Embryonic facial prominence (tissue), 1 donor: ENCODE data around the gene CCDC57.

Experiments used
- DNase-seq: peaks from one replicate; pipeline ENCODE4 v3.0.0-alpha.2; 2016; ENCODE audit errors: extremely low spot score

Gene CCDC57

GRCh38 chr17:82107341-82107860, 105.2 kb downstream of the CCDC57 start:
- no peak for DNase-seq

GRCh38 chr17:82106688-82107305, 105.8 kb downstream of the CCDC57 start:
- no peak for DNase-seq

- no peak for DNase-seq
These were observed 106.6 kb downstream of the CCDC57 start for GRCh38 chr17:82105882-82106687.

DNA sequence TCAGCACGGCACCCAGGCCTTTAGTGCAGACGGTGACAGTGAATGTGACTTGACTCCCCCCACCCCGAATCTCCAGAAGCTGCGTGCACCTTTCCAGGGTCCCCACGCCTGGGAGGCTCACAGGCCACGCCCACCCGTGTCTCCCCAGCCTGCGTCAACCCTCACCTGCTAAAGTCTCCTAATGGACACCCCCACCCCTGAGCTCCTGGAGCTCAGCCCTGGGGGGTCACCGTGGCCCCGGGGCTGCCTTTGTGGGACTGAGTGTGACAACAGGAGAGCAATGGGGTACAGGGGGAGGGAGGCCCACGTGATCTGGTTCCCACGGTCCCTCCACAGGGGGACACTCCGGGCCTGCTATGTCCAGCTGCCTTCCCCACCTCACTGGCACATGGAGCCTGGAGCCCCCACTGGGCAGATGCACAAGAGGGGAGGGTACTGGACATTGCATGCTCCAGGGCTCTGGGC, 107.2 kb downstream of the CCDC57 start:
- no peak for DNase-seq

GRCh38 chr17:82104797-82105416, 107.7 kb downstream of the CCDC57 start:
- no peak for DNase-seq

DNA sequence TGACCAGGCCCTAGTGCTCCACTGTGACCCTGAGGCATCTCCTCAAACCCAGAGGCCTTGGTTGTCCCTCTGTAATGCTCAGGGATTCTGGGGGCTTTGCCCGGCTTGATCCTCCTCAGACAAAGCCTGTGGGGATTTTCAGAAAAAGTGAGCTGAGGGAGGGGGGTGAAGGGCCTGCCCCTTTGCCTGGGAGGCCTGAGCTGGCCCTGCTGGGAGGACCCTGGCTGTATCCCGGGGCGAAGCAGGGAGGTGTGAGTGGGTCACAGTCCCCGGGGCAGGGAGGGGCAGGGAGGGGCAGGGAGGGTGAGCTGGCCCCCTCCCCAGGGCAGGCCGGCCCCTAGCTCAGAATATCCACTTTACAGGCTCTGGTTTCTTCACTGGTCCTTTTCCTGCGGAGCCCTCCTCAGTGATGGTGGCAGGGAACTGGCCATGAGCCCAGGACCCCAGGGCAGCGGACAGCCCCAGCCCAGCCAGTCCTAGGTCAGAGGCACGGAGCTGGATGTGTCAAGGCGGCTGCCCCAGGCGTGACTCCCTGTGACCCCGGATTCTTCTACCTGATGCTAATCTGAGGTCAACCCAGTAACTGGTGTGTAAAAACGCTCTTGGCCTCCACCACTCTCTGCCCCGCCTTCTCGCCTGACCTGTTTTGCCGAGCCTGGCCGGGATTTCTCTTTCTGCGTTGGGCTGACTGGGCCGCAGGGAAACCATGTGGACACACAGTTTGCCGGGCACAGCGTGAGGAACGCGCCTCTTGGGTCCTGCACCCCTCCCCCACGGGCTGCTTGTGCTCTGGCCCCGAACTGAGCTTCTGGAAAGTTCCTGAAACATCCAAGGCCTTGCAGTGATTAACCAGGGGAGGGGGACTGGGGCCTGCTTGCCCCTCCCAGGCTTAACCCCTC, 108.8 kb downstream of the CCDC57 start:
- DNase-seq: no peak

- DNase-seq: no peak
These were observed 110.6 kb downstream of the CCDC57 start for GRCh38 chr17:82101767-82102679.

- no peak for DNase-seq
These were observed 111.3 kb downstream of the CCDC57 start for GRCh38 chr17:82101301-82101715.

DNA sequence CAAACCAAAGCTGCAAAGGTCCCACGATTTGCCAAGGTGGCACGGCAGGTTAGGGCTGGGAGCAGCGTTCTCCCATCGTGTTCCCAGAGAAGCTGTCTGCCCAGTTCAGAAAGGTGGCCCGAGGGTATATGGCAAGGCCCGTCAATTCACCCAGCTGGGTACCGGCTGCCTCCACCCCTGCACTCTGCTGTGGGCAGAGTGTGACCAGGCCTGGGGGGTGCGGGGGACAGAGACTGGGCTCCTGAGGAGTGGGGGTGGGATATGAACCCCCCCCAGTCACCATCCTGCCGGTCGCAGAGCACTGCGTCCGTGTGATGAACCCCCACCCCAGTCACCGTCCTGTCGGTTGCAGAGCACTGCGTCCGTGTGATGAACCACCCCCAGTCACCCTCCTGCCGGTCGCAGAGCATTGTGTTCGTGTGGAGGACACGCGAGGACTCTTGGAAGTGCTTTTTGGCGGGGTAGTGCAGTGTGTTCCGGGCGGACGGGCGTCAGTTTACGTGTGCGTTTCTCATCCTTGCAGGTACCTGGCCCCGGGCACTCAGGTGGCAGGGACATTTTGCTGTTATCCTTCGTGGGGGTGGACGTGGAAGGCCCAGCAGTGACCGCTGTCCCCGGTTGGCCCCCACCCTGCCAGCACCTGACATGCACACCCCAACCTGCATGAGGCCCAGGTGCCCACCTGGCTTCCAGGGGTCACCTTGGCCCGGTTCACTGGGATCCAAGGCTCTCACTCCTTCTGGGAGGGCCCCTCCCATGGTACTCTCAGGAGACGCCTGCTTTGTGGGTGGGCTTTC, 111.9 kb downstream of the CCDC57 start:
- no peak for DNase-seq

DNA sequence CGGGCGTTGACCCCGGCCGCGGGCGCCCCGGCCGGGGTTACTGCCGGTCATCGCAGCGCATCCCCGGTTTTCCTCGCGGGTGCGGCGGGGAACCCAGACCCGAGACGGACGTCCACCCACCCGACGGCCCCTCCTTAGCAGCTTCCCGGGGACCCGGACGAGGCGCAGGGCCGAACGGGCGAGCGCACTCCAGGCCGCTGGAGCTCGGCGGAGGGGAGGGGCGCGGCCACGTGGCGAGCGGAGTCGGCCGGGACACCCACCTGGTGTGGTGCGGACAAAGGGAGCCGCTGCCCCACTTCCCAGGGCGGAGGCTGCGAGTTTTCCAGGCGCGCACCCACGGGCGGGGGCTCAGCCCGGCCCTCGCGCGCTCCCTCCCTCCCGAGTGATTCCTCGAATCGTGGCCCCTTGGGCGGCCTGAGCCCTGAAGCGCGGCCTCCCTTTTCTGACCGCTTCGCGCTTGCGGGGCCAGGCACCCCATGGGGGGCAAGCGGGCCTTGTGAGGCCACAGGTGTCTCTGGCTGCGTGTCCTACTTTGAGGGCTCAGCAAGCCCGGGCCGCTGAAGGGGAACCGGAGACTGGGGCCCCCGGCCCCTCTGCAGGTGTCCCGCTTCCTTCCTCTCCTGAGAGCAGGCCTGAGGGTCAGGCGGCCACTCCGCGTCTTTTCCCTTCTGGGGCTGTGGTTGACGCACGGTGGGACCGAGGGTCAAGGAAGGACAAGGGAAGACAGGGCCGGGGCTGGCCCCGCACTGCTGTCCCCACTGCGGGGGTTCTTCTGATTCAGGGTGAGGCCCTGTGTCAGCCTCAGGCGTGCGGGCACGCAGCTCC, 113.5 kb downstream of the CCDC57 start:
- no peak for DNase-seq

DNA sequence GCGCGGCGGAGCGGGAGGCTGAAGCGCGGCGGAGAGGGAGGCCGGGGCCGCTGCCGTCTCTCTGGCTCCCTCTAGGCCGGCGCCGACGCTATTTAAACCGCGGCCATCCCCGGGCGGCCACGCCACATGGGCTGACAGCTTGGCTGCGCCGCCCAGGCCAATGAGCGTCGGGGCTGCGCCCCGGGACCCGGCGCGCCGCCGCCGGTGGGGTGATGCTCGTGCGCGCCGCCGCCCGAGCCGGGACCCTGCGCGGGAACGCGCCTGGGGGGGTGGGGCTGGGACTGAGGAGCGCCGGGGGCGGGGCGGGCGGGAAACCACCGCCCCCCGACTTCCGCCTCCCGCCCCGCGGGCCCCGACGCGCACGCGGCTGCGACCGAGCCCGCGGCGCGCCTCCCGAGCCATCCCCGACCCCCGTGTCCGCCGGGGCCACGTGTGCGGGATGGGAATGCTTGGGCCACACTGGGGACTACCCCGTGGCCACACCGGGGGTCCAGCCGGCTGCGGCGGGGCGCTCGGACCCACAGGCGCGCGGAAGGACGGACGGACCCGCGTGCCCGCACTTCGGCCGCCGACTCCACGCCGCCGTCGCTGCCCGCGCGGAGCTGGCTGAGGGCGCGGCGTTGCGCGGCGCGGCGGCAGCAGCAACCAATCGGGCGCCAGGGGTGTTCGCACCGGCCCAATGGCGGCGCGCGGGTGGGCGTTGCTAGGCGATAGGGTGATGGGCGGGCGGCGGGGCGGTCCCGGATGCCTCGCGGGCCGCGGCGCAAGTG, 114.3 kb downstream of the CCDC57 start, which contains the start of gene FASN:
FASN (minus strand) TSS at position 68 of the 770 bp plus-strand sequence. CDS start 1,791 bp downstream, outside the sequence.
- peak; percentile 88 for DNase-seq

- DNase-seq: no peak
These were observed 114.8 kb downstream of the CCDC57 start for GRCh38 chr17:82097919-82098168.

DNA sequence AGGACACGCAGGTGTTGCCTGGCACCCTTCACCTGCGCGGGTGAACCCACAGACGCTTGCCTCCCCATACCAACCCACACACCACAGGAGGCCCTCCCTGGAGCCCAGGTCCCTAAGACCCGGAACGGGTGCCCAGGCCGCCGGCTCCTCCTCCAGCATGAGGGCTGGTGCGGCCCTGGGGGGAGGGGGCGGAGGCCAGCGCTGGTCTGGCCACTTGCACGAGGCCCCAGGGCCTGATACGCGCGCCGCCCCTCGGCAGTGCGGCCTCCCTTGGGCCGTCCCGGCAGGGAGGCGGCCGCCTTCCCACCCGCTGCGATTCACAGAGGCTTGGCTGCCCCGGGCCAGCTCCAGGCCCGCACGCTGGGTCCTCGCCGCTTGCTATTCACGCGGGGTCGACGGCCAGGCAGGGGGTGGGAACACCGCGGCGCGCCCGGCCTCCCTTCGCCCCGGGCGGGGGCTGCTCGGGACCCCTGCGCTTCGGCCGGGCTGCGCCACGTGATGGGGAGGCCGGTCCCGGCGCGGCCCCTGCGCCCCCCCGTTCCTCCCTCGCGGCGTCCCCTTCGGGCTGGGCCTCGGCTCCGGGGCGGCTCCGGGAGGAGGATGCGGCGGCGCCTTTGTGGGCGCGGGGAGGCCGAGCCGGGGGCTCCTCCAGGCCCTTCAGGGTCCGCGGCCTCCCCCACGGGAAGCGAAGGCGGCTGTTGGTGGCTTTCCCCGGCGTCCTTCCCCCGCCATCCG, 115.3 kb downstream of the CCDC57 start:
- no peak for DNase-seq

GRCh38 chr17:82096709-82097183, 115.9 kb downstream of the CCDC57 start:
- no peak for DNase-seq

GRCh38 chr17:82095777-82096708, 116.6 kb downstream of the CCDC57 start:
- no peak for DNase-seq
